Gastroesophageal sphincter (tissue), 3 donors: ENCODE data around the gene TNPO2.

Experiments used
- POLR2A ChIP-seq, 2 donors: fragments of 450-650 bp; IDR thresholded peaks; one replicate each; pipeline ENCODE4 v1.6.1; 2017; ENCODE audit warnings: antibody characterized with exemption in 2 of 2, mild to moderate bottlenecking in 2 of 2, moderate library complexity in 1 of 2
- POLR2AphosphoS5 ChIP-seq: sonication (generic); formaldehyde crosslinking; IDR thresholded peaks from one replicate; pipeline ENCODE4 v1.6.1; 2017; ENCODE audit warnings: antibody characterized with exemption
- TF ChIP-seq, protein P1 (sequence below), 4 experiments: fragments of 200-600 bp in 2 of 4; fragments of 450-650 bp in 2 of 4; sonication (generic) in 1 of 4; IDR thresholded peaks; one replicate each; pipeline ENCODE4 v1.5.1; 2017 to 2019; ENCODE audit warnings: antibody characterized with exemption in 4 of 4, mild to moderate bottlenecking in 2 of 4, moderate library complexity in 2 of 4

DNA sequence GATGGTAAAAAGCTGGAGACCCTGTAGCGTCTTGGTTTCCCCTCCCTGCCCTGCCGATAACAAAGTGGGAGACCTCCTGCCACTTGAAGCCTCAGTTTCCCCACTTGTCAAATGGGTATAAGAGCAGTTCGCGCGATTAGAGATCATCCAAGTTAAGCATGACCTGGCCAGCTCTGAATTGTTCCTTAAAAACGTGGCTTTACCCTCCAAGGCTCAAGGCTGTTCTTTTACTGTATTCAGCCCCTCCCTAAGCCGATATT is 421 bp downstream of the TNPO2 start:
- TF ChIP-seq, protein P1, sequence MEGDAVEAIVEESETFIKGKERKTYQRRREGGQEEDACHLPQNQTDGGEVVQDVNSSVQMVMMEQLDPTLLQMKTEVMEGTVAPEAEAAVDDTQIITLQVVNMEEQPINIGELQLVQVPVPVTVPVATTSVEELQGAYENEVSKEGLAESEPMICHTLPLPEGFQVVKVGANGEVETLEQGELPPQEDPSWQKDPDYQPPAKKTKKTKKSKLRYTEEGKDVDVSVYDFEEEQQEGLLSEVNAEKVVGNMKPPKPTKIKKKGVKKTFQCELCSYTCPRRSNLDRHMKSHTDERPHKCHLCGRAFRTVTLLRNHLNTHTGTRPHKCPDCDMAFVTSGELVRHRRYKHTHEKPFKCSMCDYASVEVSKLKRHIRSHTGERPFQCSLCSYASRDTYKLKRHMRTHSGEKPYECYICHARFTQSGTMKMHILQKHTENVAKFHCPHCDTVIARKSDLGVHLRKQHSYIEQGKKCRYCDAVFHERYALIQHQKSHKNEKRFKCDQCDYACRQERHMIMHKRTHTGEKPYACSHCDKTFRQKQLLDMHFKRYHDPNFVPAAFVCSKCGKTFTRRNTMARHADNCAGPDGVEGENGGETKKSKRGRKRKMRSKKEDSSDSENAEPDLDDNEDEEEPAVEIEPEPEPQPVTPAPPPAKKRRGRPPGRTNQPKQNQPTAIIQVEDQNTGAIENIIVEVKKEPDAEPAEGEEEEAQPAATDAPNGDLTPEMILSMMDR (IDR thresholded peaks at IDR 0.05): no peak
- no peak for TF ChIP-seq POLR2AphosphoS5
- TF ChIP-seq POLR2A (IDR thresholded peaks at IDR 0.05): no peak
